CD4-positive, alpha-beta T cell treated with Interferon alpha-2 for 1 hour (primary cell): ENCODE results near the gene EPB41.
"Not testable (repeated sequence)": the region's sequence is repeated elsewhere in the genome, so short reads cannot be mapped to it uniquely, and the experiment has no call there.

ENCODE experiments used
- DNase-seq, 2 donors: peaks; one replicate each; pipeline ENCODE4 v3.0.0-alpha.2; 2020 to 2022

The EPB41 gene

DNA sequence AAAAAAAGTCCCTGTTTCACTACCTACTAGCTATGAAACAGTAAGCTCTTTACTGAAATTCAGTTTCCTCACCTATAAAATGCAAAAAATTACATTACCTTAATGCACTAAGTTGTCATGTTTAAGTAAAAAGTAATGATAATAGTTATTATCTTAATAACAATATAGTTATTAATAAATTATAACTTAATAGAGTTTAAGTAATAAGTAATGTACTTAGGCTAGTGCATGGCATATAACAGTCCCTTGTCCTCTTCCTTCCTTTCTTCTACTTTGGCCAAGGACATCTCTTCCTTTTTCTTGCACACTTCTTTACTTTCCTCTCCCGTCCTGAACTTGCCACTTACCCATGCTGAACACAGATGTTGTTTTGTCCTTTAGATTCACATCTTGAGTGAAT, 200.3 kb downstream of the EPB41 start:
- DNase-seq = no peak

DNA sequence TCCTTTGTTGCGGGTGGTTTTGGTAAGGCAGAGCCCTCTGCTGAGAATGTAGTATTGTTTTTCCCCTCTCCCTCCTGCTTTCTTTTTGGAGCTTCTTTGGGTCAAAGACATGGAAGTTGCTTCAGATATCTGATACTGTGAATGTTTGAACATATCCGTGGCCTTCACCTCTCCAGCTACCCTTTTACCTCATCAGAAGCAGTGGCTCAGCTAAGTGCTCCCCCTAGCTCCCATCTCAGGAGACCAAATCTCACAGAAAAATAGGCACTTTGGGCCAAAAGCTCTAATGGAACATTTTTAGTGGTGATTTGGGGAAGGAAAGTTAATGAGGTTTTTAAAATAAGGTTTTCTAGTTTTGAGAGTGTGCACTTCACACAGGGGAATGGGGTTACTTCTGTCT, 203.0 kb downstream of the EPB41 start:
- DNase-seq = no peak

DNA sequence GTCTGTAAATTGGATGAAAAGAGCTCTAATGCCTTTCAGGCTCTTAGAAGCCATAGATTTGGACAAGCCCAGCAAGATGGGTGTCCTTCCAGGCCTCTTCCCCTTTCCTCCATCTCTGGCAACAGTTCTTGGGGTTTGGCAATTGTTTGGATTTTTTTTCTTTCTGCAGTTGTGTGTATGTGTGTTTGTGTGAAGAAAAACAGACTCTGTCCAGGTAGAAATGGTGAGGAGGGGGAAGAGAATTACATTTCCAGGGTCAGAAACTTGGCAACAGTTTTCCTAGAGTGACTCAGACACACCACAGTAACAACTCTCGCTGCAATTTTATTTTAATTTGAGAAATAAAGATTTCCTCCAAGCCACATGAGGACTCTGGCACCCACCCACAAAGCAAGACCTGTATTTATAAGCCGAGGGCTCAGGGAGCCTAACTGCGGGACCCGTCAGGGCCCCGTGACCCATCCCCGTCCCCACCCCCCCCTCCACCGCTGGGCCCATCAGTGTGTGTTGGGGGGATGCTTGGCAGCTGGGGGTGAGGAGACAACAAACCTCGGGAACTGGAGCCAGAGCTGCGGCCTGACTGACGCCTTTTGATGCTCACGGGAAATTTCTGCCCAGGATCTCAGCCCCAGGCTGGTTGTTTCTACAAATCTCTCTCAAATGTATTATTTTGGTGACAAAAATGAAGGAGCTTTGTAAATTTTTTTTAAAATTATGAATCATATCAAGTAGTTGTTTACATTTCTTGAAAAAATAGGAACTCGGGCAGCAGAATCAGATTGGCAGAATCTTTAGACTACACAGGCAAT, 205.0 kb downstream of the EPB41 start:
- no peak for DNase-seq

DNA sequence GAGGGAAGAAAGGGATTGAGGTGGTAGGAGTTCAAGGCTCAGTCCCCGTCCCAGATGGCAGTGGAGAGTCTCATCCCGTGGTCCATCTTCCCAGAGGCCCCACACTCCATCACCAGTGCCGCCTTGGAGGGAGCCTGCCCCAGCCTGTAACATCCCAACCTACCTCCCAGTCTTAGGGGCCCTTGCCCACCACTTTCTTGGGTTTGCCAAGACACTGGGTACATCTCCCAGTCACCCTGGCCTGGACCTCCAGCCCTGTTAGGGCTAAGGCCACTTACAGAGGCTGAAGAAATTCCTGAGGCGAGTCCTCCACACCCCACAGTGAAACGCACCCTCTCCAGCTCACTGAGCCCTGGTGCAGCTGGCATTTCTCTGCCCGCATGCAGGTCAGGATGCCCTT, 206.0 kb downstream of the EPB41 start:
- DNase-seq = no peak

DNA sequence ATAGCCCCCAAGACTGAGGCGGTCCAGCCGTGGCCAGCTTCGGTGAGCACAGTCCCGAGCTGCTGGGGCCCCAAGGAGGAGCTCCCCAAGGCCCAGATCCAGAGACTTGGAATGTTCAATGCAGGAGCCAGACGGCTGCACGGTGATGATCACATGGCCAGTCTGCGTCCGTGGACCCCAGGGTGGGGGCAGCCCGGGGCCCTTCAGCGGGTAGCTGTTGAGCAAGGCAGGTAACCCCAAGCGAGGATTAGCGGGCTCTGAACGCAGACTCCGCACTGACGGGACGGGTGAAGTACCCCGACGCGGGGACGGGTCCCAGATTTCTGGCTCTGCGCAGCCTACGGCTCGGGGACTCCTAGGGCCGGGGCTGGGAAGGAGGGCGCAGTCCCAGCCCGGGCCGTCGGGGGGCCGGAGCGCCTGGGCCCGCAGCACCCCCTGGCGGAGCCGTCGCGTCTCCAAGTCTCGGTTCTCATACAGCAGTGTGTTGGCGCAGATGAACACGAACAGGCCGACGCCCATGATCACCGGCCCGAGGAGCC, 206.6 kb downstream of the EPB41 start:
- peak; percentile 63 to 72 for DNase-seq

DNA sequence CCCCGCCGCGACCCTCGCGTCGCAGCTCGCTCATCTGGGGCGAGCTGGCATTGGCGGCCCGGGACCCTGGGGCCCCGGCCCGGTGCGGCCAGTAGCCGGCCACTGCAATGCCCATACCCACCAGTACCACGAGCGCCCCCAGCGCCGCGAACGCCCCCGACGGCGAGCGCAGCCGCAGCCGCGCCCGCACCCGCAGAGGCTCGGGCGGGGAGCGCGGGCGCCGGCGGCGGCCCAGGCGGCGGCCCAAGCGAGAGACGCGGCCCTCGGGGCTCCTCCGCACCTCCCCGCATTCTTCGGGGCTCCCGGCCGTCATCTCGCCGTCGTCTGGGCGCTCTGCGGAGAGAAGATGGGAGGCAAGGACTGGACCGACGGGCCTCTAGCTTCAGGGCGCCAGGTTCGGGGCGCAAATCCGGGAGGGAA, 207.2 kb downstream of the EPB41 start:
- no peak for DNase-seq

DNA sequence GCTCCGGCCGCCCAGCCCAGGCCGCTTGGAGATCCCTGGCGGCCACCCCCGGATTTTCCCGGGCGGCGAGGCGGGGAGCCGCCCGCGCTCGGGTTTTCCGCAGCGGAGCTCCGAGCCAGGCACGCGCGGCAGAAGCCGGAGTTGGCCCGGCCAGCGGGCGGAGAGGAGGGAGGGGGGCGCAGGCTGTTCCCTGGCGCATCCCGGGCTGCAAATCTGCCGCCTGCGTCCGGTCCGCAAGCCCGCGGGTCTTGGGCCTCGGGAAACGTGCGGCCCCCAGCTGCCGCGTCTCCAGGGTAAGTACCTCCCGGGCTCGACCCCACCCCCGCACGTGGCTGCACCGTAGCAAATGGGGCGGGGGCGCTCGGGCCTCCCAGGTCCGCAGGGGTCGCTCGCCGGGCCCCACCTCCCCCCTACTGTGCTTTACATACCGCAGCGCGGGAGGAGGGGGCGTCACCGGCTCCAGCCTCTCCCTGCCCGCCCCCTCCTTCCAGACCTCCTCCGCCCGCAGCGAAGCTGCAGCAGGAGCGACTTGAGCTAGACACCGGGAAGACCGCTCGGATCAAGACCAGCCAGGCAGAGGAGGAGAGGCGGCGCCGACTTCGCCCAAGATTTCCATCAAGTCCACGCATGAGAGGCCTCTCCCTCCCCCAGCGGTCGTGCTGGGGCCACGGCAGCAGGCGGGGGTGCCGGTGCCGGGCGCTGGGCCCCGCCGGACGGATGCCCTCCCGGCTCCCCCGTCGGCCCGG, 207.7 kb downstream of the EPB41 start:
- DNase-seq = peak in 1 of 2 donors; percentile 8

DNA sequence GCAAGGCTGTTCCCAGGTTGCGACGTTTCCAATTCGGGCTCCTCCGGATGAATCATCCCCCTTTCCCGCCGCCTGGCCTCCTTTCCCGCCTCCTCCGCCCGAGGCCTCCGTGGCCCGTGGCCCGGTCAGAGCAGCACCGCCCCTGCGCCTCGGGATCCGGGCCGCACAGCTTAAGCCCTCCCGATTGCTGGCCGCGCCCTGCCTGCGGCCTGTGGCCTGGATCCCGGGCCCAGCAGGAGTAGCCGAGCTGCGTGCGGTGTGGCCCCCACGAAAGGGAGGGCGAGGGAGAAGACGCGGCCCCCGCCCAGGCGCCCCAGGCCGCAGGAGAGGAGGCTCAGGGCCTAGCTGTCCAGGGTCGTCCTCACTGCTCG, 208.3 kb downstream of the EPB41 start:
- DNase-seq = no peak

DNA sequence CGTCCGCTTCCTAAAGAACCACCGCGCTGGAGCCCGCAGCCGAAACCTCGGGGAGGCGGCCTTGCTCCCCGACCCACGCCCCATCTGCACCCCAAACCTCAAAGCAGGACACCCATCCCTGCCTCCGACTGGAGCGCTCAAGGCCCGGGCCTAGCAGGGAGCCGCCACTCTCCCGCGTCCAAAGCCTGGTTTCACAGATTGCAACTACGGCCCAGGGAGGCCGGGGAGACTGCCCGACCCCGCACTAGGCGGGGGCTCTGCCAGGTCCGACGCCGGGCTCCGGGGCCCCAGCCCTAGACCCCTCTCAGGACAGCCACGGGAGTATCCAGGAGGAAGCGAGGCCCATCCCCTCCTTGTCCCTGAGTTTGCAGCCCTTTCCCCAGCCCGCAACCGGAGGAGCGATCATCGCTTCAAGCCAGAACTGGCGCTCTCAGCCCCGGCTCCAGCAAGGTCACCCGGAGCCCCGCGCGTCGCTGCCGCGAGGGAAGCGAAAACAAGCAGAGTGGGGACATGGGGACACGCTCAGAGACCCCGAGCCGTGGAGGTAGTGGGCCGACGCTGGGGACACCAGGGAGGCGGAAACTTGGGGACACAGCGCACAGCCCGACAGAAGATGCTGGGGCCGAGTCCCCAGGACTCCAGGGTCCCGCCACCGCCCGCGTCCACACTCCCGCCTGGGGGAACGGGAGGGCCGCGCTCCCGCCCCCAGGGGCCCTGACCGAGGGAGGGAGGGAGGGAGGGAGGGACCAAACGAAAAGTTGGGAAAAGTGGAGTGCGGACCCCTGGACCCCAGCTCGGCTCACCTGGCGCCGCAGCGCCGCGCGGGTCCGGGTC, 208.9 kb downstream of the EPB41 start:
- DNase-seq = peak in 1 of 2 donors; percentile 16

DNA sequence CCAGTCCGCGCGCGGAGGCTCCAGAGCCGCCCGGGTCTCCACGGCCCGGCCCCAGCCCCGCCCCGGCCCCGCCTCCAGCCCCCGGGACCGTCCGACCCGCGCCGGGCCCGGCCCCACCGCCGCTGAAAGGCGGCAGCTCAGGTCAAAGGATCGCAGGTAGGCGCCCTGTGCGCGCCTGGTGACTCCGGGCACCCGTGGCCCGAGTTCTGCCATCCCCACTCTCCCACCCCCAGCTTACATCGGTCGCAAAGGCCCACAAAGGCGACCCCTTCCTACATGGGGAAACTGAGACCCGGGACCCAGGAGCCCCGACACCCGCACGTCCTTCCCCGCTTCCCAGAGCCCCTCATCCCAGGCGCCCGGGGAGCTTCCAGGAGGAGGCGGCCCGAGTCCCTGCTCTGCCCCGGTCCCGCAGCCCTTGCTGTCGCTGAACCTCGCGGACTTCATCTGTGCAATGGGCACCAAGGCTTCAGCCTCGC, 209.6 kb downstream of the EPB41 start, which contains the start of gene TMEM200B:
Gene TMEM200B (minus strand): TSS at position 17 of the 479 bp plus-strand sequence. CDS start 2,075 bp downstream, outside the sequence.
- no peak for DNase-seq

DNA sequence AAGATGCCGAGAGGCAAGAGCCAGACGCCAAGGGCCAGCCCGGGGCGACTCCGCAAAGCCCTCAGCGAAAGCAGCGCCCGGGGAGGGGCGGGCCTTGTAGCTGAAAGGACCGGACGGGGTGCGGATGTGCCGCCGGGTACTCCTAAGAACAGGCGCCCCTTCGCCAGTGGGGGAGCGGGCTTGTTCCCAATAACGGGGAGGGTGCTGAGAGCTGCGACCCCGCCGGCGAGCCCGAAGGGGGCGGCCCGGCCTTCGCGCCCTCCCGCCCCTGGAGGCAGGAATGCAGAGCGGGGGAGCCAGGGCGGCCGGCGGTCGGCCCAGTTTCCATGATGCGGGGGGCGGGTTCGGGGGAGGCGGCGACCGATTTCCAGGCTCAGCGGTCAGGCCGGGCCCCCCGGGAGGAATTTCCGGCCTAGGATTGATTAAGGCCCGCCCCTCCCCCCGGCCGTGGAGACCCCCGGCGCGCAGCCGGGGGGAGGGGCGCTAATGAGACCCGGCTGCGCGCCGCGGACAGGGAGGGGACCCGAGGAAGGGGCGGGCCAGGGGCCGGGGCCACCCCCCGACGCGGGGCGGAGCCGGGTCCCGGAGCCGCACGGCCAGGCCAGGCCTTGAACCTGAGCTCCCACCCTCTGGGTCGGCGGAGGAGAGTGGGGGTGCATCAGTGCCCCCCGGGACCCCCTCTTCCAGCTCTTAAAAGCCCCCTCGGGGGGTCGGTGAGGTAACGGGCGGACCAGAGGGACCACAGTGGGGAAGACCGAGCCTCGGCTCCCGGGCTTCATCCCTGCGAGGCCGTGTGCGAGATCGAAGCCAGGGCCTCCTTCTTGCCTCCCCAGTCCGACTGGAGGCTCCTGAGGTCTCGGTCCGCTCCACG, 210.2 kb downstream of the EPB41 start:
- DNase-seq = peak; percentile 18 to 49

DNA sequence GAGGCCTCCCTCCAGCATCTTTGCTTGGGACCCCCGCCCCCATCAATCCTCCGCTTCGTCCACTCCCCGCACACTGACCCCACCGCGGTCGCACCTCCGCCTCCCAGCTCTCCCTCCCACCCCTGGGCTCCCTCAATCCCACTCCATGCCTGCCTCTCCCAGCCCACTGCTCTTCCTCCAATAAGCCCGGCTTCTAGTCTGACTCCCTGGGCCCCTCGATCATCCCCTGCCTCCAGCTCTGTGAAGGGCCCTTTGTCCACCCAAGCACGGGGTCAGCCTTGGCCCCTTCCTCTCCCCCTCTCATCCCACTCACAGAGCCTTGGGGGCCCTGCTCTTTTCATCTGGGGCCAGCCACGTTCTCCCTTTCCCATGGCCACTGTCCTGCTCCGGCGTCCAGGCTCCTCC, 210.9 kb downstream of the EPB41 start:
- no peak for DNase-seq

DNA sequence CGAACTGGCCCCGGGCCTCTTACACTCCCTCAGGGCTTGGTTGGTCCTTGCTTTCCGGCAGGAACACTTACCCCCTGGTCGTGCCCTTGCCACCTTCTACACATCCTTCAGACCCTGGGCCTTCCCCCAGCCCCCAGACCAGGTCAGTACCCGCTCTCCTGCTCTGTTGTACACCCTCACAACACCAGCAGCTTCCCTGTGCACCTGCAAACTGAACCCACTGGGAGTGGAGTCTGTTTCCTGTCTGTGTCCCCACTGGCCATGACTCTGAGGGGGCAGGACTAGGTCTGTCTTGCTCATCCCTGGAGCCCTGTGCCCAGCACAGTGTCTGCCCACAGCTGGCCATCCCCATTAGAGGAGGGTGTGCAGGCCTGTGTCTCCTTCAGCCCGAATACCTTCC, 211.4 kb downstream of the EPB41 start:
- DNase-seq = no peak

DNA sequence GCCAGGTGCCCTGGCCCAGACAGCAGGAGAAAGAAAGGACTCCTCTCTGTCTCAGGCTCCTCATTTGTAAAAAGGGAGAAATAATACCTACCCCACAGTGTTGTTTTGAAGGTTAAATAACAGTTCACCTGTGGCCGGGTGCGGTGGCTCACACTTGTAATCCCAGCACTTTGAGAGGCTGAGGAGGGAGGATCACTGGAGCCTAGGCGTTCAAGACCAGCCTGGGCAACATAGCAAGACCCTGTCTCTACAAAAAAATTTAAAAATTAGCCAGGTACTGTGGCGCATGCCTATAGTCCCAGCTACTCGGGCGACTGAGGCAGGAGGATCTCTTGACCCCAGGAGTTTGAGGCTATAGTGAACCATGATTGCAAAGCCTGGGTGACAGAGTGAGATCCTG, 211.8 kb downstream of the EPB41 start:
- DNase-seq = no peak

DNA sequence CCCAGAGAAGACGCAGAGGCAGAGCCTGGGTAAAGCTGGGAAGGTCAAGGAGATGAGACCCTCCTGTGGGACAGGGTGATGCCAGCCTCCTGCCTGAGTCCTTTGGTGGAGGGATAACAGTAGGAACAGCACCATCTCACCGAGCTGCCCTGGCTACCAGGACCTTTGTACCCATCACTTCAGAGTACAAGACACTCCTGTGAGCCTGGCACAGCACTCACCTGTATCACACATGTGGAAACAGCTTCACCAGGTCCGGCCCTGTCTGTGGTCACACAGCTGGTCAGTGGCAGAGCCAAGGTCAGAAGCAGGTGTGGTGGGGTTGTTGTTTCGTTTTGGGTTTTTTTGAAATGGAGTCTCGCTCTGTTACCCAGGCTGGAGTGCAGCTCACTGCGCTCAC, 214.4 kb downstream of the EPB41 start:
- no peak for DNase-seq

DNA sequence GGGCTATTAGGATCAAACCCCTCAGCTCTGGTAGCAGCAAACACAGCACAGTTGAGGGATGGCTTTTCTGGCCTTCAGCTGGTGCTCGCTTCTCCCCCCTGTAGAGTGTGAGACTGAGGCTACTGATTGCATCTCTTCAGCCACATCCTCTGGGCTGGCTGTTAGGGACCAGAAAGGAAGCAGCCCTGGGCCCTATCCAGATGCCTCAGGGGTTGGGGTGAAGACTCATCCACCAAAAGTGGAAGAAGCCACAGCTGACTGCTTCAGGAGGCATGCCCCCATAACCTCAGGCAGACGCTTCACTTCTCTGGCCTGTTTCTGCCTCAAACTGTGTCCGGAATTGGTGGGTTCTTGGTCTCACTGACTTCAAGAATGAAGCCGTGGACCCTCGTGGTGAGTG, 215.5 kb downstream of the EPB41 start:
- no peak for DNase-seq

DNA sequence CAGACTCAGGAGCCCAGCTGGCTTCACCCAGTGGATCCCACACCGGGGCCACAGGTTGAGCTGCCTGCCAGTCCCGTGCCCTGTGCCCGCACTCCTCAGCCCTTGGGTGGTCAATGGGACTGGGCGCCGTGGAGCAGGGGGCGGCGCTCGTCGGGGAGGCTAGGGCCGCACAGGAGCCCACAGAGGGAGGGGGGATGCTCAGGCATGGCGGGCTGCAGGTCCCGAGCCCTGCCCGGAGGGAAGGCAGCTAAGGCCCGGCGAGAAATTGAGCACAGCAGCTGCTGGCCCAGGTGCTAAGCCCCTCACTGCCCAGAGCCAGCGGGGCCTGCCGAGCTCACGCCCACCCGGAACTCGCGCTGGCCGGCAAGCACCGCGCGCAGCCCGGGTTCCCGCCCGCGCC, 216.7 kb downstream of the EPB41 start:
- DNase-seq = not testable (repeated sequence)

DNA sequence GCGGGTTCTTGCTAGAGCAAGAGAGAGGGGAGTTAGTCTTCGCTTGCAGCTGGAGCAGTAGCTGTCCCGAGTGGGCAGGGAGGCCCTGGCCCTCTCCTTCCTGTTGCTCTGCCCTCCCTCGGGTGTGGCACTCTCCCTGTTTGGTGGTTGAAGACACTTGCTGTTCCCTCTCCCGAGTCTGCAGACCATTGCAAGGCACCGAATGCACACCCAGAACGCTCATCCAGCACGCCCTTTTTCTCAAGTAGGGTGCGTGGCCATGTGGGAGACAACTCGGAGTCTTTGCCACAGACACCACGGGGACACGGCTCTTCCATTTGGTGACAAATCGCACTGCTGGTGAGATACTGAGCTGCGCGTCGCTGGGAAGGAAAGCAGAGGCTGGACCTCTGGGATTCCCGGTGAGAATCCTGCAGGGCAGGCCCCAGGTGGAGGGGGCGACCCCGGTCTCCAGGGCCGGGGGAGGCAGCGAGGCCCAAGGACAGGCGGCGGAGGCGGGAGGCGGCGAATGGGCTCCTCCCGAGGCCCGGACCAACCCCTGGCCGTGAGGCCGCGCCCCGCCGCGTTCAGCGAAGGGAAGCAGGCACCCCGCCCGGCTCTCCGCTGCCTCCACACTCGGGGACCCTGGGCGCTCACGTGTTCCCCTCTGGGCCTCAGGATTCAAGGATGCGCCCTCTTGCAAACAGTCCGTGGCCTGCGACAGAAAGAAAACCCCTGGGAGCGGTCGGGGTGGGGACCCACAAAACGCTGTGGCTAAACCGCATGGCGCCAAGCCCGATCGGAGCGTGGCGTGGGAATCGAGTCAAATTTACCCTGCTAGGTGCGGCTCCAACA, 219.7 kb downstream of the EPB41 start:
- no peak for DNase-seq

DNA sequence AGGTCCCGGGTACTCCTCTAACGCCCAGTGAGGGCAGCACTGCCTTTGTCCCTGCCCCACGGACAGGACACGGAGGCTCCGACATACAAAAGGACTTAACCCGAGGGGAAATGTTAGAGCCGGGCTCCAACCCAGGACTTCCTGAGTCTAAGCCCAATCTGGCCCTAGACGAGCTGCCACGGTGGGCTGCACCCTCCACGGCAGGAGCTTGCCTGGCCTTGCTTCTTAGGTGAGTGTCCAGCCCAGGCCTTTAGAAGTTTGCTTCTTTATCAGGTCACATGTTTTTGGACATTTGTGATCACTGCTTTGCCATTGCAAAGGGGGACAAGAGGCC, 220.3 kb downstream of the EPB41 start:
- no peak for DNase-seq

DNA sequence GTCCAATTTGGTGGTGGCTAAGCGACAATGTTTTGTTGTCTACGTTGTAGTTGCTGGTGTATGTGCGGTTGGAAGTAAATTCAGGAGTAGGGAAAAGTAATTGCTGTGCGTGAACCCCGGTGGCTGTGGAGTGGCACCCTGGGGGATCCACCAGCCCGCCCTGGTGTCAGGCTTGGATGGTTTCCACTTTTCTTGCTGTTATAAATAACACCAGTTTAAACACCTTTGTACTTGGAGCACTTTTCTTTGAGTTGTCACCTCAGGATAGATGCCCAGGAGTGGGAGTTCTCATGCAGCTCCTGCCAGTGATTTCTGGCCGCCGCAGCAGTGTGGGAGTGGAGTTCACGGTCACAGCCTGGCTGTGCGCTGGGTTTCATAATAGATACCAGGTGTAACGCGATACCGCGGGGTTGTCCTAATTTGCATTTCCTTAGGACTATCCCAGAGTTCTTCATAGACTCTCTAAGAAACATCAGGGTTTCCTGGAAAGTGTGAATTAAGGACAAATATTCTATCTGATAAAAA, 222.1 kb downstream of the EPB41 start:
- no peak for DNase-seq

DNA sequence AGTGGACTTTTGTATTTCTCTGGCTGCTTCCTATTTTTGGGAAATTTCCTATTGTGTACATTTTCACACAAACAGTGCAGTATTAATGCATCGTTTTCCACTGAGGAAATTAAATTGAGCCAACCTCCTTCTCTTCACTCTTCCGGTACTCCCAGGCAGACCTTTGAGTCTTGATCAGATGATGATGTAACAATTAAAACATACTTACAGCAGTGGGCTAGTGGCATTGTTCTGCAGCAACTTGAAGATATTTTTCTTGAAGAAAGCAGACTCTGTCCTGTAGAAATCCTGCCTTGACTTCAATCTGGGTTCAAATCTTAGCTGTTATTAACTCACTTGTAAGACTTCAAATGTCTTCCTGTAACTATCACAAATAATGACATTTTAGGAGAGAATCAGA, 228.3 kb downstream of the EPB41 start:
- DNase-seq = no peak
